T-helper 1 cell (primary cell): ENCODE measurements around the gene ORAI3.
A peak's percentile ranks its signal among the peaks of the same experiment; 100 is the strongest.

Experiments used
- DNase-seq, 5 donors: peaks; one replicate each; pipeline ENCODE4 v3.0.0-alpha.2; 2012 to 2020
- total RNA-seq, 4 donors: gene quantifications; one replicate each; lab custom pipeline; 2026; lab: John Stamatoyannopoulos, UW

The ORAI3 gene
- total RNA-seq = 2.3 to 3.9 (median 2.3) reads per million in 4 donors

DNA sequence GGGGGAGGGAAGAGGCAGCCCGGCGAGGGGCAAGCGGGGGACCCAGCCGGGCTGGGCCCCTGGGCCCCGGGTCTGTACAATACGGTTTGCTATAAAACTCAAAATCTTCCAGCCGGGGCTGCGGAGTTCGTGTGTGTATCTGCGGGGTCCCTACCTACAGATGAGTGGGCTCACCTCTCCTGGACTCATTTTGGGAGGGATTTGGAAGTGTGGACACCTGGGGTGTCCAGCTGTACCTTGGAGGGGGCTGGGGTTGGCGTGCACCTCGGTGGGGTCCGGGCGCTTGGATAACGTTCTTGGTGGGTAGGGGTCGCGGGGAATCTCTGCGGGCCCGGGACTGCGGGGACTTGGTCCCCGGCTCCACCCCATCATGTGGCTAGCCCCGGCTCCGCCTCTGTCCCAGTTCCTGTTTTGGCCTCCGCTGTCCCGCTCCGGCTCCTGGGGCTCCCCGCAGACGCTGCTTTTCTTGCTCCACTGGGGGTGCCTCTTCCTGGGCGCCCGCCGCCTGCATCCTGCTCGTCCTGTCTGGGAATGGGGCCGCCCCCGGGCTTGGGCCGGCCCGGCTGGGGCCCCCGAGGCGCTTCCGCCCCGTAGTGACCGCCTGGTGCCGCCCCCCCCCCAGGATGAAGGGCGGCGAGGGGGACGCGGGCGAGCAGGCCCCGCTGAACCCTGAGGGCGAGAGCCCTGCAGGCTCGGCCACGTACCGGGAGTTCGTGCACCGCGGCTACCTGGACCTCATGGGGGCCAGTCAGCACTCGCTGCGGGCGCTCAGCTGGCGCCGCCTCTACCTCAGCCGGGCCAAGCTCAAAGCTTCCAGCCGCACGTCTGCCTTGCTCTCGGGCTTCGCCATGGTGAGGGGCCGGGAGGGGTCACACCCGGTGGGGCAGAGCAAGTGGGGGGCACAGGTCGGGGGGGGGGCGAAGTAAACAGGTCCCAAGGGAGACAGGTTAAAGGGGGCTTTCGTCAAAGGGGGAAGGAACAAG is at the start of gene ORAI3:
TSS of gene ORAI3 (plus strand) at position 402 of the 983 bp plus-strand sequence. CDS start at position 624, 222 bp downstream.
- peak in 1 of 5 donors; percentile 45 for DNase-seq

DNA sequence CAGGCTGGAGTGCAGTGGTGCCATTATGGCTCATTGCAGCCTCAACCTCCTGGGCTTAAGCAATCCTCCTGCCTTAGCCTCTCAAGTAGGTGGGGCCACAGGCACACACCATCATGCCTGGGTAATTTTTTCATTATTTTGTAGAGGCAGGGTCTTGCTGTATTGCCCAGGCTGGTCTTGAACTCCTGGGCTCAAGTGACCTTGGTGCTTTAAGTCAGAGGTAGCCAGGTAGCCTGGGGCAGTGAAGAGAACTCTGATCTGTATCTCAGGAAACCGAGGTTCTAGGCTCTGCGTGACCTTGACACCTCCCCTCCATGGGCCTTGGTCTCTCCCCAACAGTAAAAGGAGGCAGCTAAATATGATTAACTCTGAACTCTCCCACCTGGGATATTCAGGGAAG is 49.1 kb upstream of the ORAI3 start:
- DNase-seq = no peak

- DNase-seq = no peak
These were observed 48.3 kb upstream of the ORAI3 start for GRCh38 chr16:30900588-30900987.

DNA sequence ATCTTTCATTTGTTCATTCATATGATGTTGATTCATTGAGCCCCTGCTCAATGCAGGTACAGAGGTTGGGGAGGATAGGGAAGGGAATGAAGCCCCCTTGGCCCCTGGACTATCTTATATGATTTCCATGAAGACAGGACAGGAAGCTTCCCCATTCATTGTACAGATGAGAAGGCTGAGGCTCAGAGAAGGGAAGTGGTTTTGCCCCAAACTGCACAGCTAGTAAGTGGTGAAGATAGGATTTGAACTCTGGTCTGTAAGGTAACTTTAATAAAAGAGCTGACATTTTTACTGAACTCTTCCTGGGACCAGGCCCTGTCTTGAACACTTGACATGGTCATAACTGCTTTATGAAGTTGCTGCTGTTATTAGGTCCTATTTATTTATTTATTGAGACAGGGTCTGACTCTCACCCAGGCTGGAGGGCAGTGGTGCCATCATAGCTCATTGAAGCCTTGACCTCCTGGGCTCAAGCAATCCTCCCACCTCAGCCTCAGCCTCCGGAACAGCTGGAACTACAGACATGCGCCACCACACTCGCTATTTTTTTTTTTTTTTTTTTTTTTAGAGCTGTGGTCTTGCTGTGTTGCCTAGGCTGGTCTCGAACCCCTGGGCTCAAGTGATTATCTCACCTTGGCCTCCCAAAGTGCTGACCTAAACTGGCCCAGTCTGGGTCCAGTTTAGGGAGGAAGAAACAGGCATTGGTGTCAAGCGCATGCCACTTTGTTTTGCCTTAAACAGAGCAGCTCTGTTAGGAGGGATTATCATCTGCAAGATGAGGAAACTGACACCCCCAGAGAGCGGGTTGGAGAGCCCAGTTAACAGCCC is 47.5 kb upstream of the ORAI3 start:
- peak in 1 of 5 donors; percentile 37 for DNase-seq

DNA sequence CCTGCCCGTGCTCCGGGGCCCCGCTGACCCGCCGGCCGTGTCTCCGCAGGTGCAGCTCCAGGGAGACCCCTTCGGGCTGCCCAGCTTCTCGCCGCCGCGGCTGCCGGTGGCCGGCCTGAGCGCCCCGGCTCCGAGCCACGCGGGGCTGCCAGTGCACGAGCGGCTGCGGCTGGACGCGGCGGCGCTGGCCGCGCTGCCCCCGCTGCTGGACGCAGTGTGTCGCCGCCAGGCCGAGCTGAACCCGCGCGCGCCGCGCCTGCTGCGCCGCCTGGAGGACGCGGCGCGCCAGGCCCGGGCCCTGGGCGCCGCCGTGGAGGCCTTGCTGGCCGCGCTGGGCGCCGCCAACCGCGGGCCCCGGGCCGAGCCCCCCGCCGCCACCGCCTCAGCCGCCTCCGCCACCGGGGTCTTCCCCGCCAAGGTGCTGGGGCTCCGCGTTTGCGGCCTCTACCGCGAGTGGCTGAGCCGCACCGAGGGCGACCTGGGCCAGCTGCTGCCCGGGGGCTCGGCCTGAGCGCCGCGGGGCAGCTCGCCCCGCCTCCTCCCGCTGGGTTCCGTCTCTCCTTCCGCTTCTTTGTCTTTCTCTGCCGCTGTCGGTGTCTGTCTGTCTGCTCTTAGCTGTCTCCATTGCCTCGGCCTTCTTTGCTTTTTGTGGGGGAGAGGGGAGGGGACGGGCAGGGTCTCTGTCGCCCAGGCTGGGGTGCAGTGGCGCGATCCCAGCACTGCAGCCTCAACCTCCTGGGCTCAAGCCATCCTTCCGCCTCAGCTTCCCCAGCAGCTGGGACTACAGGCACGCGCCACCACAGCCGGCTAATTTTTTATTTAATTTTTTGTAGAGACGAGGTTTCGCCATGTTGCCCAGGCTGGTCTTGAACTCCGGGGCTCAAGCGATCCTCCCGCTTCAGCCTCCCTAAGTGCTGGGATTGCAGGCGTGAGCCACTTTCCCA is 46.6 kb upstream of the ORAI3 start:
- DNase-seq = peak in 3 of 5 donors; percentile 32 to 63 (median 51)

GRCh38 chr16:30903002-30903401 is 45.9 kb upstream of the ORAI3 start:
- peak in 1 of 5 donors; percentile 45 for DNase-seq

DNA sequence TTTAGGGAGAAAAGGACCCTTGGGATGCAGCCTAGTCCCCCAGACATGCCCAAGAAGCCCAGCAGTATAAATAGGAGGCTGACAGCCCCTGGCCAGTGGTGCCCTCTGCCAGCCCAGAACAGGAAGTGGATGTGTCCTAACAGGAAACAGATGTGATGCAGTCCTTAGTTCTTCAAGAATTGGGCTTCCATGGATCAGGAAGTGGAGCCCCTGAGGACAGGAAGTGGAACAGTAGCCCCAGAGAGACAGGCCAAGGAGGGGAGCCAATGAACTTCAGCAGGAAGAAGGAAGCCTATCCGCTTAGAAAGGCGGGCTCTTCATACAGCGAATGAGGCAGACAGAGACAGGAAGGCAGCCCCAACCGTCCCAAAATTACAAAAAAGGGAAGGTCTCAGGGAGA is 45.3 kb upstream of the ORAI3 start:
- DNase-seq = peak in 1 of 5 donors; percentile 40

GRCh38 chr16:30904114-30904780 is 44.6 kb upstream of the ORAI3 start:
- peak in 1 of 5 donors; percentile 21 for DNase-seq

DNA sequence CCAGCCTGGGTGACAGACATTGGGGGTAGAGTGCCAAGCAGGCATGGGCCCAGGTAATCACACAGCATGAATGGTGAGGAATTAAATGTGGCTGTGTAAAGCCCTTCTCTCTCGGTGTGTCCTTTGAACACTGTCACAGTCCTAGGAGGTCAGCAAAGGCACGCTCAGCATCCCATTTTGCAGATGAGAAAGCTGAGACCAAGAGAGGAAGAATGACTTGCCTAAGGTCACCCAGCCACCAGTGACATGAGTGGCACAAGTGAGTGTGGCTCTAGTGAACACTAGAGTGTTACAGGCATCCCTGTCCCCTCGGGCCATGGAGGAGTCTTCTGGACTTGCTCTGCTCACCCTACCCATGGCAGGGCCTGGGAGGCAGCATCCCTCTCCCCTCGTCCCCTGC is 41.8 kb upstream of the ORAI3 start:
- no peak for DNase-seq

DNA sequence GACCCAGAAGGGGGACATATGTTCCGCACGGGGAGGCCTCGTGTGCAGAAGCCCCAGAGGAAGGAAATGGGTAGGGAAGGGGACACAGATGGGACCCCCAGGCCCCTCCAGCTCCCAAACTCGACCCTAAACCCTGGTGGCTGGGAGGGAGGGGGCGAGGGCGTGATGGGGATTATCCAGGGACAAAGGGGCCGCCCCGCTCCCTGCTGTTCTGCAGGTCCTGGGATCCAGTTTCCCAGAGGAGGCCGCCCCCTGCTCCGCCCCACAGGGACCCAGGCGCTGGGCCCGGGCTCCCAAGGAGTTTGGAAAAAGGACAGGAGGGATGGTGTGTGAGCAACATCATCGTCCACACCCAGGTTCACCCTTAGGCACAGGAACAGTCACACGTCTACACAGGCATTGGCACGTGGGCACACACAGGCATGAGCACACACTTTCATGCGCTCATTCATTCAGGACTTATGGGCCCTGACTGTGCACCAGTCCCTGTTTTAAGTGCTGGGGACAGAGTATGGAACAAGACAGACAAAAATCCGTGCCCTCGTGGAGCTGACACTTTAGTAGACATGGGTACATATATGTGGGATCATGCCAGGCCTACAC is 38.3 kb upstream of the ORAI3 start:
- no peak for DNase-seq

DNA sequence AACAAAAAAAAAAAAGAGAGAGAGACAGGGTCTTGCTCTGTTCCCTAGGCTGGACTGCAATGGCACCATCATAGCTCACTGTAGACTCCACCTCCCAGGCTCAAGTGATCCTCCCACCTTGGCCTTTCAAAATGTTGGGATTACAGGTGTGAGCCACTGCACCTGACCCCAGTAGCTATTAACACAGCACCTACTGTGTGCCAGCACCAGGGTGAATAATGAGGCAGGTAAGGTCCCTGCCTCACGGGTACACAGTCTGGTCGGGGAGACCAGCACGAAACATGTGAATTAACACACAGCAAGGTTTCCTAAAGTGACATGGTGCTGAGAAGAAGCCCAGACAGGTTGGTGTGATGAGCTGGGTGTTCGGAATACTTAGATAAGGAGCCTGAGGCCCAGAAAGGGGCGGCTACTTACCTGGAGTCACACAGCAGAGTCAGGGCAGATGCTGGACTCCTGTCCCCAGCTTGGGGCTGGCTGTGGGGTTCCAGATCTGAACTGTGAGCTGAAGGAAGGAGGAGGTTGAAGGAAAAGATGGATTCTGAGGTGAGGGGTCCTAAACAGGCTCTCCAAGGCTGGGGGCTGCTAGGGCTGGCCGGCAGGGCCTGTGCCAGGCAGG is 36.0 kb upstream of the ORAI3 start:
- no peak for DNase-seq

DNA sequence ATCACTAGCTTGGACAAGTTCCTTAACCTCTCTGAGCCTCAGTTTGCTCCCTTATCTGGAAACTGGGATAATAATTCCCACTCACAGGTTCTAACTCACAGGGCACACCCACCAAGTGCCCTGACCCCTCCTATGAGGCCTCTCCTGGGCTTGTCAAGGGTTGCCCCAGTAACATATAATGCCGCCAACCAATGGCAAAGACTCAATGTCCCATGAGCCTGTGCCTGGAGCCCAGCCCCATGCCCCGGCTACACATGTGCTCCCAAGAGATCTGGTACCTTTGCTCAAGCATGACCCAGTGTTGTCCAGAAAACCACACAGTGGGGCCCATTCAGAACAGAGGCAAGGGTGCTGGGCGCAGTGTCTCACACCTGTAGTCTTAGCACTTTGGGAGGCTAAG is 34.0 kb upstream of the ORAI3 start:
- DNase-seq = no peak

DNA sequence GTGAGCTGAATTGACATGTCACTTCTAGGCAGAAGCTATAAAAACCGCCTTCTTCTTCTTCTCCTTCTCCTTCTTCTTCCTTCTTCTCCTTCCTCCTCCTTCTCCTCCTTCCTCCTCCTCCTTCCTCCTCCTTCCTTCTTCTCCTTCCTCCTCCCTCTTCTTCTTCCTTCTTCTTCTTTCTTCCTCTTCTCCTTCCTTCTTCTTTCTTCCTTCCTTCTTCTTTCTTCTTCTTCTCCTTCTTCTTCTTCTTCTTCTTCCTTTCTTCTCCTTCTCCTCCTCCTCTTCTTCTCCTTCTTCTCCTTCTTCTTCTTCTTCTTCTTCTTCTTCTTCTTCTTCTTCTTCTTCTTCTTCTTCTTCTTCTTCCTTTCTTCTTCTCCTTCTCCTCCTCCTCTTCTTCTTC is 30.3 kb upstream of the ORAI3 start:
- no peak for DNase-seq

DNA sequence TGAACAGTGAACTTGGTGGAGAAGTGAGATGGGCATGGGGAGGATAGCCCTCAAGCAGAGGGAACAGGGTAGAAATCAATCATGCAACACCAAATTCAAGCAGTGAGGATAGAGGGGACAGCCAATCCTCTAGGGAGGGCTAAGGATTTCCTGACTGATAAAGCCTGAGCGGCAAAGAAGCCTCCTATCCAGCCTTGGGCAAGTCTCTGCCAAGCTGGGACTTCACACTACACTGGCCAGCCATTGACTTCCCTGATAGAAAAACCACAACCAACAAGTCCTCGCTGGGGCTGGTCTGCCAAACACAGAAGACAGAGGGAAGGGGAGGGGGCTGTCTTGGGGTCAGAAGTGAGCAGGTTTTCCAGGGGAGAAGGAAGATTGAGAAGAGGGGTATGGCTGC is 28.0 kb upstream of the ORAI3 start:
- no peak for DNase-seq

GRCh38 chr16:30921459-30921747 is 27.5 kb upstream of the ORAI3 start:
- DNase-seq = no peak

- DNase-seq = peak; percentile 69 to 87 (median 80)
These were observed 27.0 kb upstream of the ORAI3 start for GRCh38 chr16:30921748-30922419.

DNA sequence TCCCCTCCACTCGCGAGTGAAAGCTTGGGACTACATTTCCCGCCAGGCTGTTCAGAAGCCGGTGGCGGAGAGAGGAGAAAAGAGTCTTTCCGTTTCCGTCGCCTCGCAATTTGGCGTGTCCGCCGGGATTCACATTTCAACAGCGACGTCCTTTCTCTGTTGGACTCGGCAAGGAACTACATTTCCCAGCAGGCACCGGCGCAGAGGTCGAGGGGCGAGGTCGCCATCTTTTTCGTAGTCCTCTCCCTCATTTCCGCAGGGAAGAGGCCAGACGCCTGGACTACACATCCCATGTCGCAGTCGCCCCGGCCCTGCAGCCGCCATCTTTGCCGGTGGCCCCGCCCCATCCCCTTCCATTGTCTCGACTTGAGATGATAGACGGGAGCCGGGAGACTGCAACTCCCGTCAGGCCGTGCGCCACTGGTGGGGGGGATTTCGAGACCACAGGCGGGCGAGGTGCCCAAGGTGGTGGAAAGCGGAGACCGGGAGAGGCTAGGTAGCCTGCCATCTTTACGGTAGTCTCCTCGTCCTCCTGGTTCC is 26.4 kb upstream of the ORAI3 start:
- DNase-seq = peak; percentile 99 to 100 (median 99)

DNA sequence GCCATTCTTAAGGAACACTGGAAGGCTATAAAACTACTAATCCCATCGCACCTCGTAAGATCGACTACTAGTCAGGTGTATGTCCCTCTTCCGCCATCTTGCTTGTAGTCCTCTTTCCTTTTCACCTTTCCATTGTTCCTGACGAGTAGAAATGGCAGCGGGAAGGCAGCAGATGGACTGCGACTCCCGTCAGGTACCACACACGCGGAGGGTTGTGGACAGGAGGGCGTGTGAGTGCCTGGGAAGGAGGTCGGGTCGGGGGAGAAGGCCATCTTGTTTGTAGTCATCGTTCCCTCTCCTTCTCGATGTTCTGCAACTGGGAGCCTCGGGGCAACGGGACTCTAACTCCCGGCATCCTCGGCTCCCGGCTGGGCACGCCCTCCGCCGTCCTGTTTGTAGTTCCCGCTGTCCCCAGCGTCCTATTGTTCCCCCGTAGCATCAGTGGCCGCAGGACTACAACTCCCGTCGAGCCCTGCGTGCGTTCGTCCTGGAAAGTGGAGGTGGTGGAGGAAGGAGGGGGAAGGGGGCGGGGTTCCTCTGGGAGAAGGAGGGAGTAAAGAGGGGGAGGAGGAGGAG is 25.8 kb upstream of the ORAI3 start:
- DNase-seq = peak; percentile 93 to 99 (median 94)

DNA sequence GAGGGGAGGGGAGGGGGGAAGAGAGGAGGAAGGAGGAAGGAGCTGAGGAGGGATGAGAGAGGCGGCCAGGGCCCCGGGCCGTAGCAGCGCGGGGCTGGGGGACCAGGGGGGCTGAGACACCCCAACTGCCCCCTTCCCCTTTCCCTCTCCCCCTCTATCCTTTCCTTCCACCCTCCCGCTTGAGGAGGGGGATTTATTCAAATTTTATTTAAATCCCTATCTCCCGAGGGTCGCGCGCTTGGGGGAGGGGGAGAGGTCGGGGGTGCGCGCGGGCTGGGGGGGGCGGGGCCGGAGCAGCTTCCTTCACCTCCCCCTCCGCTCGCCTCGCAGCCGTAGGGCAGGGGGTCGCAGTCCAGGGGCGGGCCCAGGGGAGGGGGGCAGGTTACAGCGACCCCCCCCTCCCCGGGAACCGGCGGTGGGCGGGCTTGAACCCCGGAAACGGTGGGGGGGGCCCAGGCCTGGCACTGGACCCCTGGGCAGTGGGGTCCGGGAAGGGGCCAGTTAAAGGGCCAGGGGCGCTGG is 25.3 kb upstream of the ORAI3 start, which contains the start of gene FBXL19:
TSS of gene FBXL19 (plus strand) at position 19 of the 522 bp plus-strand sequence. CDS start 2,183 bp downstream, outside the sequence.
- DNase-seq = no peak
